PFSK-1 (cell line): Measurements from ENCODE around the gene ARHGAP19.

Experiments used
- FOXP2 ChIP-seq: optimal IDR thresholded peaks from 2 replicates; pipeline ENCODE3; 2011; ENCODE audit warnings: borderline replicate concordance, control low read depth, inconsistent platforms; ENCODE audit not compliant: insufficient read depth; ENCODE audit errors: extremely low read length, extremely low read depth
- POLR2AphosphoS5 ChIP-seq: IDR thresholded peaks from 2 replicates; pipeline ENCODE4 v1.6.1; 2012; ENCODE audit warnings: low read depth, mild to moderate bottlenecking, control low read depth, low read length, moderate library complexity
- REST ChIP-seq, 2 experiments: IDR thresholded peaks; 2 replicates each; pipeline versions ENCODE4 v1.6.1 to v1.8.0; 2011 to 2012; ENCODE audit warnings: low read depth in 2 of 2, low read length in 2 of 2, control low read depth in 1 of 2, inconsistent platforms in 1 of 2, mild to moderate bottlenecking in 1 of 2, moderate library complexity in 1 of 2; ENCODE audit not compliant: insufficient read depth in 1 of 2
- SIN3A ChIP-seq: IDR thresholded peaks from 2 replicates; pipeline ENCODE4 v1.6.1; 2012; ENCODE audit warnings: mild to moderate bottlenecking, low read length, moderate library complexity, borderline replicate concordance; ENCODE audit not compliant: insufficient read depth
- TAF1 ChIP-seq: IDR thresholded peaks from 2 replicates; pipeline ENCODE4 v1.6.1; 2012; ENCODE audit warnings: low read length, control low read depth, borderline replicate concordance; ENCODE audit not compliant: insufficient read depth

- TF ChIP-seq POLR2AphosphoS5 (no peak), REST (IDR thresholded peaks at IDR 0.05; ENCODE audit: insufficient read depth in 1 of 2, low read depth in 2 of 2, low read length in 2 of 2) (no peak), TAF1 (no peak), SIN3A (no peak), FOXP2 (no peak)
Observed at GRCh38 chr10:97195706-97196222, 96.7 kb downstream of the ARHGAP19 start.
